Measurements from ENCODE around the gene OCLN.
"Not testable (repeated sequence)": the region's sequence is repeated elsewhere in the genome, so short reads cannot be mapped to it uniquely, and the experiment has no call there.

Gene OCLN

GRCh38 chr5:69528035-69528434, 35.4 kb downstream of the OCLN start:
- no peak for DNase-seq (ENCODE audit: low read depth in 2 of 2)

- DNase-seq (ENCODE audit: low read depth in 2 of 2): no peak
Observed at GRCh38 chr5:69528609-69529008, 36.0 kb downstream of the OCLN start.

- no peak for DNase-seq (ENCODE audit: low read depth in 2 of 2)
Observed at GRCh38 chr5:69530561-69531405, 38.2 kb downstream of the OCLN start.

- no peak for DNase-seq (ENCODE audit: low read depth in 2 of 2)
Observed at GRCh38 chr5:69531406-69531801, 38.8 kb downstream of the OCLN start.

GRCh38 chr5:69537911-69538310, 45.3 kb downstream of the OCLN start:
- not testable (repeated sequence) for DNase-seq (ENCODE audit: low read depth in 2 of 2)

GRCh38 chr5:69538735-69539134, 46.1 kb downstream of the OCLN start:
- DNase-seq (ENCODE audit: low read depth in 2 of 2): not testable (repeated sequence)

GRCh38 chr5:69541347-69541746, 48.8 kb downstream of the OCLN start:
- not testable (repeated sequence) for DNase-seq (ENCODE audit: low read depth in 2 of 2)

- DNase-seq (ENCODE audit: low read depth in 2 of 2): not testable (repeated sequence)
Observed at GRCh38 chr5:69542838-69543618, 50.4 kb downstream of the OCLN start.

- not testable (repeated sequence) for DNase-seq (ENCODE audit: low read depth in 2 of 2)
Observed at GRCh38 chr5:69544602-69545001, 52.0 kb downstream of the OCLN start.

GRCh38 chr5:69559908-69560330, 67.3 kb downstream of the OCLN start, which contains the start of gene GTF2H2C:
TSS of gene GTF2H2C (plus strand) at chr5:69560191. CDS start at chr5:69565133, 4,942 bp downstream.
- peak; percentile 45 to 60 for DNase-seq (ENCODE audit: low read depth in 2 of 2)

- not testable (repeated sequence) for DNase-seq (ENCODE audit: low read depth in 2 of 2)
Observed at GRCh38 chr5:69560587-69561431, 68.2 kb downstream of the OCLN start.

GRCh38 chr5:69566172-69566571, 73.6 kb downstream of the OCLN start:
- not testable (repeated sequence) for DNase-seq (ENCODE audit: low read depth in 2 of 2)

GRCh38 chr5:69568072-69568471, 75.5 kb downstream of the OCLN start:
- DNase-seq (ENCODE audit: low read depth in 2 of 2): not testable (repeated sequence)

- DNase-seq (ENCODE audit: low read depth in 2 of 2): not testable (repeated sequence)
Observed at GRCh38 chr5:69583356-69583755, 90.8 kb downstream of the OCLN start.

- not testable (repeated sequence) for DNase-seq (ENCODE audit: low read depth in 2 of 2)
Observed at GRCh38 chr5:69596114-69596840, 103.7 kb downstream of the OCLN start.

- not testable (repeated sequence) for DNase-seq (ENCODE audit: low read depth in 2 of 2)
Observed at GRCh38 chr5:69601947-69602346, 109.4 kb downstream of the OCLN start.

GRCh38 chr5:69606839-69607238, 114.2 kb downstream of the OCLN start:
- not testable (repeated sequence) for DNase-seq (ENCODE audit: low read depth in 2 of 2)

Data from stimulated activated CD4-positive, alpha-beta T cell treated with anti-CD3 and anti-CD28 coated beads, Interleukin-4, amount 100 ng/mL, for 48 hours (primary cell).